HEK293 (cell line): ENCODE measurements around the gene SLK.

Experiments used
- CTCF ChIA-PET: fragments of 350-600 bp; formaldehyde crosslinking; extraction: SDS; loops from one replicate; lab custom pipeline; 2021; ENCODE audit warnings: antibody characterized with exemption; lab: Yijun Ruan, JAX
- POLR2A ChIA-PET: fragments of 300-600 bp; formaldehyde crosslinking; extraction: SDS; loops from one replicate; lab custom pipeline; 2020; ENCODE audit warnings: antibody characterized with exemption, inconsistent platforms; lab: Yijun Ruan, JAX
- H3K27ac ChIP-seq: fragments of 200-500 bp; sonication (Bioruptor generic); 2 replicates; pipeline ENCODE4 v1.5.1; 2014; ENCODE audit warnings: low read depth, low read length, control low read depth, inconsistent platforms; ENCODE audit errors: extremely low read depth
- H3K36me3 ChIP-seq, 2 experiments: fragments of 200-500 bp in 1 of 2; sonication (Bioruptor generic) in 1 of 2; 1 replicate in 1 of 2; 2 replicates in 1 of 2; pipeline ENCODE4 v1.5.1; 2014 to 2017; ENCODE audit warnings: inconsistent platforms in 2 of 2, low read length in 2 of 2; ENCODE audit not compliant: control insufficient read depth in 2 of 2, insufficient read depth in 1 of 2
- H3K4me1 ChIP-seq: fragments of 200-500 bp; sonication (Bioruptor generic); 2 replicates; pipeline ENCODE4 v1.5.1; 2014; ENCODE audit warnings: mild to moderate bottlenecking, low read length, inconsistent platforms; ENCODE audit not compliant: control insufficient read depth, insufficient read depth
- H3K4me3 ChIP-seq: 2 replicates; pipeline ENCODE4 v1.5.1; 2011; ENCODE audit warnings: low read depth, mild to moderate bottlenecking, control low read depth, low read length, moderate library complexity
- H3K9me3 ChIP-seq: fragments of 200-500 bp; sonication (Bioruptor generic); 2 replicates; pipeline ENCODE4 v1.5.1; 2014; ENCODE audit warnings: low read depth, low read length, inconsistent platforms; ENCODE audit not compliant: control insufficient read depth, insufficient read depth
- CTCF ChIP-seq: fragments of 450-650 bp; formaldehyde crosslinking; IDR thresholded peaks from 2 replicates; pipeline ENCODE4 v1.5.1; 2016; ENCODE audit warnings: missing biosample characterization, missing genetic modification characterization
- FEZF1 ChIP-seq: fragments of 450-650 bp; formaldehyde crosslinking; IDR thresholded peaks from 2 replicates; pipeline ENCODE4 v1.5.1; 2016; ENCODE audit warnings: missing biosample characterization, missing genetic modification characterization
- GFI1B ChIP-seq: fragments of 450-650 bp; formaldehyde crosslinking; IDR thresholded peaks from 2 replicates; pipeline ENCODE4 v1.5.1; 2016; ENCODE audit warnings: missing biosample characterization, missing genetic modification characterization
- OVOL3 ChIP-seq: fragments of 450-650 bp; formaldehyde crosslinking; IDR thresholded peaks from 2 replicates; pipeline ENCODE4 v1.5.1; 2016; ENCODE audit warnings: missing biosample characterization, missing genetic modification characterization
- SP7 ChIP-seq: fragments of 450-650 bp; formaldehyde crosslinking; IDR thresholded peaks from 2 replicates; pipeline ENCODE4 v1.5.1; 2016; ENCODE audit warnings: missing biosample characterization, missing genetic modification characterization
- ZNF112 ChIP-seq: fragments of 450-650 bp; formaldehyde crosslinking; IDR thresholded peaks from 2 replicates; pipeline ENCODE4 v1.5.0; 2017; ENCODE audit warnings: missing biosample characterization, missing genetic modification characterization
- ZNF175 ChIP-seq: fragments of 450-650 bp; formaldehyde crosslinking; IDR thresholded peaks from 2 replicates; pipeline ENCODE4 v1.5.1; 2016; ENCODE audit warnings: missing biosample characterization, missing genetic modification characterization
- ZNF311 ChIP-seq: fragments of 450-650 bp; formaldehyde crosslinking; IDR thresholded peaks from 2 replicates; pipeline ENCODE4 v1.5.1; 2017; ENCODE audit warnings: missing biosample characterization, missing genetic modification characterization, borderline replicate concordance
- ZNF324 ChIP-seq: fragments of 450-650 bp; formaldehyde crosslinking; IDR thresholded peaks from 2 replicates; pipeline ENCODE4 v1.5.1; 2016; ENCODE audit warnings: missing biosample characterization, missing genetic modification characterization
- ZNF48 ChIP-seq: fragments of 450-650 bp; formaldehyde crosslinking; IDR thresholded peaks from 2 replicates; pipeline ENCODE4 v1.5.1; 2016; ENCODE audit warnings: missing biosample characterization, missing genetic modification characterization
- ZNF530 ChIP-seq: fragments of 450-650 bp; formaldehyde crosslinking; IDR thresholded peaks from 2 replicates; pipeline ENCODE4 v1.5.1; 2016; ENCODE audit warnings: low read depth, missing biosample characterization, missing genetic modification characterization
- ZNF610 ChIP-seq: fragments of 450-650 bp; formaldehyde crosslinking; IDR thresholded peaks from 2 replicates; pipeline ENCODE4 v1.5.1; 2016; ENCODE audit warnings: missing biosample characterization, missing genetic modification characterization, borderline replicate concordance
- ZNF768 ChIP-seq: fragments of 450-650 bp; formaldehyde crosslinking; IDR thresholded peaks from 2 replicates; pipeline ENCODE4 v1.5.1; 2018; ENCODE audit warnings: missing biosample characterization, mild to moderate bottlenecking, missing genetic modification characterization
- ZNF785 ChIP-seq: fragments of 450-650 bp; formaldehyde crosslinking; IDR thresholded peaks from 2 replicates; pipeline ENCODE4 v1.5.1; 2016; ENCODE audit warnings: missing biosample characterization, missing genetic modification characterization
- ZNF837 ChIP-seq: fragments of 450-650 bp; formaldehyde crosslinking; IDR thresholded peaks from 2 replicates; pipeline ENCODE4 v1.5.1; 2016; ENCODE audit warnings: missing biosample characterization, missing genetic modification characterization
- ZSCAN30 ChIP-seq: fragments of 450-650 bp; IDR thresholded peaks from 2 replicates; pipeline ENCODE4 v1.5.1; 2018; ENCODE audit warnings: missing biosample characterization, mild to moderate bottlenecking, missing genetic modification characterization, moderate library complexity
- ZXDB ChIP-seq: fragments of 450-650 bp; formaldehyde crosslinking; IDR thresholded peaks from 2 replicates; pipeline ENCODE4 v1.5.1; 2016; ENCODE audit warnings: missing biosample characterization, missing genetic modification characterization
- TF ChIP-seq, protein P1 (sequence below): fragments of 450-650 bp; formaldehyde crosslinking; IDR thresholded peaks from 2 replicates; pipeline ENCODE4 v1.5.1; 2016; ENCODE audit warnings: missing biosample characterization, missing genetic modification characterization
- TF ChIP-seq, protein P2 (sequence below): fragments of 450-650 bp; formaldehyde crosslinking; IDR thresholded peaks from 2 replicates; pipeline ENCODE4 v1.5.1; 2017; ENCODE audit warnings: missing biosample characterization, mild to moderate bottlenecking, missing genetic modification characterization, moderate library complexity
- TF ChIP-seq, protein P3 (sequence below): fragments of 450-650 bp; formaldehyde crosslinking; IDR thresholded peaks from 2 replicates; pipeline ENCODE4 v1.5.1; 2017; ENCODE audit warnings: missing biosample characterization, missing genetic modification characterization
- TF ChIP-seq, protein P4 (sequence below): fragments of 450-650 bp; formaldehyde crosslinking; IDR thresholded peaks from 2 replicates; pipeline ENCODE4 v1.5.1; 2016; ENCODE audit warnings: missing biosample characterization, missing genetic modification characterization

SLK gene

GRCh38 chr10:103983367-103983911 is 16.5 kb downstream of the SLK start:
- POLR2A ChIA-PET: interaction anchor here (0.7 to 1.2 kb wide), 2 partner anchors 16 to 258 kb away, joined by 3 read pairs; no protein-coding TSS in a partner anchor
- Histone ChIP-seq H3K36me3 (no peaks in the 10 kb centered on the region), H3K4me3 (no peak overlapping the region), H3K9me3 (no peaks in the 10 kb centered on the region), H3K27ac (no peak overlapping the region), H3K4me1 (peaks cover 12% of the 10 kb centered on the region)
- CTCF ChIA-PET: interaction anchor here (0.8 to 1.9 kb wide), 6 partner anchors 8 to 264 kb away, joined by 3 to 8 read pairs (median 4); partner anchors contain the start of gene SFR1
- TF ChIP-seq ZSCAN30 (tag by site-specific recombination) (no peak), OVOL3 (tag by site-specific recombination) (no peak), FEZF1 (tag by site-specific recombination) (no peak), ZNF768 (tag by site-specific recombination) (no peak), ZNF112 (no peak), GFI1B (no peak), ZNF48 (tag by site-specific recombination) (no peak), SP7 (tag by site-specific recombination) (no peak)

- H3K36me3 ChIP-seq: no peaks in the 10 kb centered on the region
- TF ChIP-seq, protein P1, sequence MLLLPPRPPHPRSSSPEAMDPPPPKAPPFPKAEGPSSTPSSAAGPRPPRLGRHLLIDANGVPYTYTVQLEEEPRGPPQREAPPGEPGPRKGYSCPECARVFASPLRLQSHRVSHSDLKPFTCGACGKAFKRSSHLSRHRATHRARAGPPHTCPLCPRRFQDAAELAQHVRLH (tag by site-specific recombination): no peak
- TF ChIP-seq, protein P2, sequence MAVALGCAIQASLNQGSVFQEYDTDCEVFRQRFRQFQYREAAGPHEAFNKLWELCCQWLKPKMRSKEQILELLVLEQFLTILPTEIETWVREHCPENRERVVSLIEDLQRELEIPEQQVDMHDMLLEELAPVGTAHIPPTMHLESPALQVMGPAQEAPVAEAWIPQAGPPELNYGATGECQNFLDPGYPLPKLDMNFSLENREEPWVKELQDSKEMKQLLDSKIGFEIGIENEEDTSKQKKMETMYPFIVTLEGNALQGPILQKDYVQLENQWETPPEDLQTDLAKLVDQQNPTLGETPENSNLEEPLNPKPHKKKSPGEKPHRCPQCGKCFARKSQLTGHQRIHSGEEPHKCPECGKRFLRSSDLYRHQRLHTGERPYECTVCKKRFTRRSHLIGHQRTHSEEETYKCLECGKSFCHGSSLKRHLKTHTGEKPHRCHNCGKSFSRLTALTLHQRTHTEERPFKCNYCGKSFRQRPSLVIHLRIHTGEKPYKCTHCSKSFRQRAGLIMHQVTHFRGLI (tag by site-specific recombination): no peak
- TF ChIP-seq, protein P3, sequence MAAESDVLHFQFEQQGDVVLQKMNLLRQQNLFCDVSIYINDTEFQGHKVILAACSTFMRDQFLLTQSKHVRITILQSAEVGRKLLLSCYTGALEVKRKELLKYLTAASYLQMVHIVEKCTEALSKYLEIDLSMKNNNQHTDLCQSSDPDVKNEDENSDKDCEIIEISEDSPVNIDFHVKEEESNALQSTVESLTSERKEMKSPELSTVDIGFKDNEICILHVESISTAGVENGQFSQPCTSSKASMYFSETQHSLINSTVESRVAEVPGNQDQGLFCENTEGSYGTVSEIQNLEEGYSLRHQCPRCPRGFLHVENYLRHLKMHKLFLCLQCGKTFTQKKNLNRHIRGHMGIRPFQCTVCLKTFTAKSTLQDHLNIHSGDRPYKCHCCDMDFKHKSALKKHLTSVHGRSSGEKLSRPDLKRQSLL: no peak
- no peak for TF ChIP-seq ZNF785 (tag by site-specific recombination)
- no peak for TF ChIP-seq ZNF175
- no peak for TF ChIP-seq ZXDB (tag by site-specific recombination)
- no peak for TF ChIP-seq ZNF324 (tag by site-specific recombination)
- TF ChIP-seq ZNF837: no peak
- TF ChIP-seq CTCF (tag by site-specific recombination): no peak
- TF ChIP-seq ZNF311 (tag by site-specific recombination): no peak
- TF ChIP-seq, all 188 proteins: peak for 0
- peaks cover 6% of the 10 kb centered on the region for H3K4me1 ChIP-seq
- H3K9me3 ChIP-seq: no peaks in the 10 kb centered on the region
- ChIA-PET CTCF (interaction anchor here (0.6 to 0.7 kb wide), 3 partner anchors 127 to 284 kb away, joined by 3 to 5 read pairs (median 4); no protein-coding TSS in a partner anchor), POLR2A (no interaction called here)
- H3K4me3 ChIP-seq: no peak overlapping the region
- H3K27ac ChIP-seq: no peak overlapping the region
Measured at GRCh38 chr10:103985726-103986125, 18.8 kb downstream of the SLK start.

DNA sequence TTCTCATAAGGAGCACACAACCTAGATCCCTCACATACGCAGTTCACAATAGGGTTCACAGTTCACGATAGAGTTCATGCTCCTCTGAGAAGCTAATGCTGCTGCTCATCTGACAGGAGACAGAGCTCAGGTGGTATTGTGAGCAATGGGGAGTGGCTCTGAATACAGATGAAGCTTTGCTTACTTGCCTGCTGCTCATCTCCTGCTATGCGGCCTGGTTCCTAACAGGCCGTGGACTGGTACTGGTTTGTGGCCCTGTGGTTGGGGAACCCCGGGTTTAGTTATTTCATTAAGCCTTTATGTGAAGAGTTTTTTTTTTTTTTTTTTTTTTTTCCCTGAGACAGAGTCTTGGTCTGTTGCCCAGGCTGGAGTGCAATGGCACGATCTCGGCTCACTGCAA is 19.4 kb downstream of the SLK start:
- H3K4me1 ChIP-seq: peaks cover 11% of the 10 kb centered on the region
- ChIA-PET CTCF (interaction anchor here (0.5 kb wide), 1 partner anchor 10 kb away, joined by 4 read pairs; no protein-coding TSS in a partner anchor), POLR2A (no interaction called here)
- TF ChIP-seq ZNF311 (tag by site-specific recombination) (no peak), ZNF610 (tag by site-specific recombination) (peak; percentile 96), ZNF530 (tag by site-specific recombination) (no peak)
- TF ChIP-seq, protein P4, sequence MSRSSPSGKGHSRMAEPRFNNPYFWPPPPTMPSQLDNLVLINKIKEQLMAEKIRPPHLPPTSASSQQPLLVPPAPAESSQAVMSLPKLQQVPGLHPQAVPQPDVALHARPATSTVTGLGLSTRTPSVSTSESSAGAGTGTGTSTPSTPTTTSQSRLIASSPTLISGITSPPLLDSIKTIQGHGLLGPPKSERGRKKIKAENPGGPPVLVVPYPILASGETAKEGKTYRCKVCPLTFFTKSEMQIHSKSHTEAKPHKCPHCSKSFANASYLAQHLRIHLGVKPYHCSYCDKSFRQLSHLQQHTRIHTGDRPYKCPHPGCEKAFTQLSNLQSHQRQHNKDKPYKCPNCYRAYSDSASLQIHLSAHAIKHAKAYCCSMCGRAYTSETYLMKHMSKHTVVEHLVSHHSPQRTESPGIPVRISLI (tag by site-specific recombination): peak; percentile 45; the same call in 1 of the 2 replicates
- H3K27ac ChIP-seq: no peak overlapping the region
- H3K36me3 ChIP-seq: no peaks in the 10 kb centered on the region
- no peak overlapping the region for H3K4me3 ChIP-seq
- H3K9me3 ChIP-seq: no peaks in the 10 kb centered on the region
